COLO829 (cell line): ENCODE data around the gene PTPRF.

ENCODE experiments used
- DNase-seq: peaks from one replicate; pipeline ENCODE4 v3.0.0; 2012; ENCODE audit warnings: low spot score

The PTPRF gene

GRCh38 chr1:43608827-43609226, 78.1 kb downstream of the PTPRF start:
- DNase-seq = no peak

- DNase-seq = no peak
Measured at GRCh38 chr1:43610339-43610738, 79.7 kb downstream of the PTPRF start.

GRCh38 chr1:43611950-43612349, 81.3 kb downstream of the PTPRF start:
- DNase-seq = no peak

- no peak for DNase-seq
Measured at GRCh38 chr1:43612406-43612805, 81.7 kb downstream of the PTPRF start.

- DNase-seq = no peak
Measured at GRCh38 chr1:43613075-43613942, 82.6 kb downstream of the PTPRF start.

GRCh38 chr1:43614211-43614610, 83.5 kb downstream of the PTPRF start:
- DNase-seq = no peak

- no peak for DNase-seq
Measured at GRCh38 chr1:43614891-43615290, 84.2 kb downstream of the PTPRF start.

- DNase-seq = no peak
Measured at GRCh38 chr1:43616383-43616782, 85.7 kb downstream of the PTPRF start.

- no peak for DNase-seq
Measured at GRCh38 chr1:43617011-43617410, 86.3 kb downstream of the PTPRF start.

GRCh38 chr1:43617668-43618067, 87.0 kb downstream of the PTPRF start:
- no peak for DNase-seq

GRCh38 chr1:43618521-43619313, 88.0 kb downstream of the PTPRF start:
- DNase-seq = no peak

- no peak for DNase-seq
Measured at GRCh38 chr1:43619314-43619790, 88.7 kb downstream of the PTPRF start.

GRCh38 chr1:43619996-43620920, 89.6 kb downstream of the PTPRF start:
- no peak for DNase-seq

GRCh38 chr1:43620956-43621355, 90.3 kb downstream of the PTPRF start:
- DNase-seq = no peak

GRCh38 chr1:43621386-43621785, 90.7 kb downstream of the PTPRF start:
- no peak for DNase-seq

- no peak for DNase-seq
Measured at GRCh38 chr1:43621861-43622260, 91.2 kb downstream of the PTPRF start.

- no peak for DNase-seq
Measured at GRCh38 chr1:43622471-43622870, 91.8 kb downstream of the PTPRF start.

- no peak for DNase-seq
Measured at GRCh38 chr1:43622901-43623780, 92.5 kb downstream of the PTPRF start.

GRCh38 chr1:43625063-43625780, 94.5 kb downstream of the PTPRF start:
- no peak for DNase-seq

- DNase-seq = no peak
Measured at GRCh38 chr1:43632135-43632670, 101.5 kb downstream of the PTPRF start.
